ENCODE measurements around the gene ERC2.

ERC2 gene

GRCh38 chr3:56424336-56424735 is 43.9 kb downstream of the ERC2 start:
- DNase-seq = no peak

DNA sequence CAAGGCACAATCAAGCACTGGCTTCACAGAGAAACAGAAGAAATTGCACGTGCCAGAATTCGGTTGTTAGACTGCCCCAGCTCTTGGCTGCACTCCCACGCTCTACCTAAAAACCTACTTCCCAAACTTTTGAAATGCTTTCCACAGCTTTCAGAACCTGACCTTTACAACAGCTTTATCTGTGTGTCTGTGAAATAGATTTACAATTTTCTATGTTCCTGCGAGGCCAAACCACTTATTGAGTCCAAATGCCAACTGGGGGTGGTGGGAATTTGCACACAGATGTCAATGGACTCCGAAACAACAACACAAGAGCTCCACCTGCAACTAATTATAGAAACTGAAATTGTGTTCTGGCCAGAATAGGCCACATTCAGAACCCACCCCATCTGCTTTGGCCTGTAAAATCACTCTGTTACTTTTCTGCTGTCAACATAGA is 44.6 kb downstream of the ERC2 start:
- no peak for DNase-seq

- no peak for DNase-seq
Measured at GRCh38 chr3:56422316-56422715, 46.0 kb downstream of the ERC2 start.

DNA sequence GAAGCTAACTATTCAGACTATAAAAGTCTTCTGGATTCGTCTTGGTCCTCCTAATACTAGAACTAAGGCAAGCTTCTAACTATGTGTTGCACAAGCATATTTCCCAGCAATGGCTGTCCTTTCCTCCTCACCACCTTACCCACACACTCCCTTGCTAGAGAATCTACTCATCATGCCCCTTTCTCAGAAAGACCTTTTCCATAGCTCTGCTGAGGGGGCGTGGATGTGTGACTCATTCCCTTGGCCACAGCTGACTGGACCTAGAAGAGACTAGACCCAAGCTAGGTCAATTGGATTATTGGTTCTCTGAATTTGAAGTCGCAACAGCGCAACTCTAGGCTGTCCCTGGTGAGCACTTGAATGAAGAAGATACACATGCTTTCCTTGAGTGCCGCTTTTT is 47.1 kb downstream of the ERC2 start:
- DNase-seq = no peak

DNA sequence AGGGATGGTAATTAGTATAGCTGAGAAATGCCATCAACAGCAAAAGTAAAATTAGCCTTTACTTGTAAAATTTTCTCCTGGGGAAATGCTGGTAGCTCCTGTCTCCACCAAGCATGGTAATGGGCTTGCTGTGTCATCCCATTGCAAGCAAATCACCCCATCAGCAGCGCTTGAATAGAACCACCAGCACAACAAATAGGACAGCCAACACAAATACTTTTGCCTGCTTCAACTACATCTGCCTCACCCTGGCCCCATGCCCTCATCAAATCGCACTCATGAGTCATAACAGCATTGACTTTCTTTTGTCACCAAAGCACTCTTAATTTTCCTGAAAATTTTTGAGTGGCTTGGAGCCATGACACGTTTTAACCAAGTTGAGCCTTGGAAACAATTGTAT is 52.6 kb downstream of the ERC2 start:
- DNase-seq = no peak

- DNase-seq = no peak
Measured at GRCh38 chr3:56413911-56414310, 54.4 kb downstream of the ERC2 start.

GRCh38 chr3:56411166-56411565 is 57.1 kb downstream of the ERC2 start:
- DNase-seq = no peak

- no peak for DNase-seq
Measured at GRCh38 chr3:56410576-56410975, 57.7 kb downstream of the ERC2 start.

GRCh38 chr3:56409790-56410189 is 58.5 kb downstream of the ERC2 start:
- DNase-seq = no peak

DNA sequence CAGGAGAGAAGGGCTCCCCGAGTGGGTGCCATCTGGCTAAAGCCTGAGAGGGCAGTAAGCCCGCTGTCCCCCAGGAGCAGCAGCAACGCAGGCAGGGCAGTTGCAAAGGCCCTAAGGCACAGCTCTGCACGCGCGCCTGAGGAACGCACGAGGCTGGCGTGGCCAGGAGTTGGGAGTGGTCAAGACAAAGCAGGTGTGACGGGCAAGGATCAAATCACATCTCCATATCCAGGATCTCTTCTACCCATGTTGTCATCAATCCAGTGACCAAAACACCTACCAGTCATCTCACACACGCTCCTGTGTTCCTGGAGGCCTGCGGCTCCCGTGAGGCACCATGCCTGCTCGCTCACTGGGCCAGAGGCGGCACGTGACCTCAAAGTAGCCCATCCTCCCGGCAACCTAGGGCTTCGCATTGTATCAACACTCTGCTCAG is 59.5 kb downstream of the ERC2 start:
- DNase-seq = no peak

DNA sequence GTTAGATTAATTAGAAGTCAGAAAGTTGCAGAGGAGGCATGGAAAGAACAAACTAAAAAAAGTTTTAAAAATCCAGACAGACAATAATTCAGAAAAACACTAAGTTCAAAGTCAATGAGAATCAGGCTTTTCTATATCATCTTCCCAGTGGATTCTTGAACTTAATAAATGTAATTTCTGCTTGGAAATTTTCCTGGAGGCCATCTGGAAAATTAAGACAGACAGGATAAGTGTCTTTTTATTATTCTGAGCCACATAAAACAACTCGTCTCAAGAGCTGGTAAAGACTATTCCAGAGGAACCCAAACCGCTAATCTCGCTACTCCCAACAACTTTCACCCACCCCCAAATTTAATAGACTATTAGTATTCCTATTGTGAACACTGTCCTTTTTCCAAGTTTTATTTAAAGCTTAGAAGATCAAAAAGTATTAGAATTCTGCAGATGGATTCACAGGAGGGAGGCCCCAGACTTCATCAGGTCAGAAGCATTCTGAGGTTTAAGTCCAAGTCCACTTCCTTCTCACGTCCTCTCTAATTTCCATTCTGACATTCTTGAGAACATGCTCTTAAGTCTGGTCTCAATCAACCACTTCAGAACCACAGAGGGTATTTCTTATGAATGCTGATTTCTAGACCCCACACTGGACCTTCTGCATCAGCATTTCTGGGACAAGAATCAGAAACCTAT is 61.3 kb downstream of the ERC2 start:
- no peak for DNase-seq

GRCh38 chr3:56404884-56405283 is 63.4 kb downstream of the ERC2 start:
- DNase-seq = no peak

DNA sequence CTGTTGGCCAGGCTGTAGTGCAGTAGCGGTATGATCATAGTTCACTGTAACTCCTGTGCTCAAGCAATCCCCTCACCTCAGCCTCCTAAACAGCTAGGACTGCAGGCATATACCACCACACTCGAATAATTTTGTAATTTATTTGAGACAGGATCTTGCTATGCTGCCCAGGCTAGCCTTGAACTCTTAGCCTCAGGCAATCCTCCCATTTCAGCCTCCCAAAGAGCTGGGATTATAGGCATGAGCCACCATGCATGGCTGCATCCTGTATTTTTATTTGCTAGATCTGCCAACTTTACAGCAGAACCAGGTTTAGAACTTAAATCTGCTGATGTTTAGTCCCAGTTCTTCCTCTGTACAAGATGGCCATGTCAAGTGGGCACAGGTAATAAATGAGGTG is 69.6 kb downstream of the ERC2 start:
- no peak for DNase-seq

DNA sequence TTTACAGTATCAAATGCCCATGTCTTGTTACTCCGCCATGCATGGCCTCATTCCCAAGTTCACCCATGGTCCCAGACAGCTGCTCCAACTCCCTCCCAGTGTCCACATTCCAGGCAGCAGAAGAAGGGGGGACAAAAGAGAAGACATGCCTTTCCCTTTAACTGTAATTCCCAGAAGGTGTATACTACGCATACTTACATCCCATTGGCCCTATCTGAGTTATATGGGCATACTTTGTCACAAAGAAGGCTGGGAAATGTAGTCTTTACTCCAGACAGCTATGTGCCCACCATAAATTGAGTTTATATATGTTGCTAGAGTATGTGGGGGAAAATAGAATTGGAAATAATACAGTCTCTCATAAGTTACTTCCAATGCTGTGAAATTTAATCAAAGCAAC is 70.5 kb downstream of the ERC2 start:
- no peak for DNase-seq

GRCh38 chr3:56389183-56389830 is 79.0 kb downstream of the ERC2 start:
- no peak for DNase-seq

DNA sequence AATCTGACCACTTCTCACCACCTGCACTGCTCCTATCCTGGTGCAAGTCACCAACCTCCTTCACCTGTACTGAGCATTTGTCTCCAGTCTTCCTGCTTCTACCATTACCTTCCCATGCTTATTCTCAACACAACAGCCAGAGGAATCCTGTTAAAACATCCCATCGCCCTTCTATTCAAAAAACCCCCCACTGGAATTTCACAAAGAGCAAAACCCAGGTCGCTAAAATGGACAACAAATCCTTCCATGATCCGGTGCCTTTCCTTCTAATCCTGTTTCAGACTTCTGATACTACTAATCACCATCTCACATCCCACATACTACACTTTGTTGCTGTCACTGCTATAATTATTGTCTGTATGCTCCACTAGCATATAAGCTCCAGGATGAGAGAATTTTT is 85.2 kb downstream of the ERC2 start:
- no peak for DNase-seq

DNA sequence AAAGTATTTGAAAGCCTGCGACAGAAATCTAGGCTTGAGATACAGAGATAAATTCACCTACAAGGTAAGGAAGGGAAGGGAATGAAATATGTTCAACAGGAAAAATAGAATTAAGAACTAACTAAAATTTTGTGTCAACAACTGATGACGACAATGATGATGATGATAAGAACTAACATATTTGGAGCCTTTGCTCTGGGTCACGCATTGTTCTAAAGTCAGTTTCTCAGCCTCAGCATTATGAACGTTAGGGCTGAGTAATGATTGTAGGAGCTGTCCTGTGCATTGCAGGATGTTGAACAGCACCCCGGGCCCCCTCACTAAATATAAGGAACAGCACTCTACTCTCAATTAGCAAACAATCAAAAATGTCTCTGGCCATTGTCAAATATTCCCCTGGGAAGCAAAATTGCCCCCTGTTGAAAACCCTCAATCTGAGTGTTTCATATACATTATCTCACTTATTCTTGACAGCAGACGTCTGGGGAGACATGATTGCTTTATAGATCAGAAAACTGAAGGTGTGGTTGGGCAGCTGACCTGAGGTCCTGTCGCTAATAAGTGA is 88.5 kb downstream of the ERC2 start:
- no peak for DNase-seq

DNA sequence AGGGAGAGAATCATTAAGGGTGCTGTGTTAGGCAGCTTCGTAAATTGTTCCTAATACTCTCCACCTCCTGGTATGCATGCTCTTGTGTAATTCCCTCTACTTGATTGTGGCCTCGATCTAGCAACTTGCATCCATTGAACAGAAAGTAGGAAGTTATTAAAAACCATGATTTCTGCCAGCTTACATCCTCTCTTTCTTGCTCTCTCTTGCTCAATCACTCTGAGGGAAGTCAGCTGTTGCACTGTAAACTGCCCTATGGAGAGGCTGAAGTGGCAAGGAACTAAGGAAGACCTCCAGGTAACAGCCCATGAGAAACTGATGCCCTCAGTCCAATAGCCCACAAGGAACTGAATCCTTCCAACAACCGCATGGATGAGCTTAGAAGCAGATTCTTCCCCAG is 92.6 kb downstream of the ERC2 start:
- DNase-seq = no peak

GRCh38 chr3:56373386-56373785 is 94.9 kb downstream of the ERC2 start:
- no peak for DNase-seq

DNA sequence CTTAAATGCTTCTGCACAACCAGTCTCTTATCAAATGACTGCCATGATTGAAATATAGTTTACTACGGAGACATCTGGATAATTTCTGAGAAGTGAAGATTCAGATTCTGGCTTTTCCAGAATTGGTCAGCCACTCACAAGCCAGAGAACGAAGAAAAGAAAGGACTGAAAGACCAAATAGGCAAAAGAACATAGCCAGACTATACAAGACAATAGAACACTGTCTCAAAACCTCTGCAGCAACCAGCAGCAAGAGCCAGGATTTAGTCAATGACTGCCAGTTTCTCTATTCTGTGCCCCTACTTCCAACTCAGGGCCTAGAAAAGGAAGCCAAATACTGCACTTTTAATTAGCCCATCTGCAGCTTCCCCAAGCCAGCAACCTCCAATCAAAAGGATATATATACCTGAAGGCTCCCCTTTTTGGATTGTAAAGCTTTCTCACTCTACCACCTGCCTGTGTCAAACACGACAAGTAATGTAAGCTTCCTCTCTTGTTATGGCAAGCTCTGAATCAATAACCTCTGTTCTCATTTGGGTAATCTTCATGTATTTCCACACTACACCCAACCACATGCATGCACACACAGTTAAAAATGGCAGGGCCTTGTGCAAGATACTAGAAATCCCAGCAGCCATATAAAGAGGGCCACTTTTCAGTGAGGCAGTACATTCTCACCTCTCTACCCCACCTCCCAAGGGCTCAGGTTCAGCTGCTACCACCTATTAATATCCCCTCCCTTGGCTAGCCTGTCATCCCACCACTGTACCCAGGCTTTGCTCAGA is 97.1 kb downstream of the ERC2 start:
- DNase-seq = no peak

DNA sequence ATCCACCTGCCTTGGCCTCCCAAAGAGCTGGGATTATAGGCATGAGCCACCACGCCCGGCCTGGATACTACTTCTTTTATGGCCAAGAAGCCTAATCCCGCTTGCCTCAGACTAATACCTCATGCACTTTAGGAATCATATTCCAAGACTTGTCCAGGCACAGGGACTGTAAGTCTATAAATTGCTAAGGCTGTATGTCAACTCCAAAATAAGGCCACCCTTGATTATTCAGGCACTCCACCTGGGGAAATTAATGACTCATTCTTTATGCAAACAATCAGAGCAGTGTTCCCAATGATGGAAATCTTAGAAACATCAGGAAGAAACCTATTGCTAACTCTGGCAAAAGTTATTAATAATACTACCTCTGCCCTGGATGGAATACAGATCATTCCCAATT is 98.4 kb downstream of the ERC2 start:
- no peak for DNase-seq

GRCh38 chr3:56368846-56369245 is 99.4 kb downstream of the ERC2 start:
- no peak for DNase-seq

DNA sequence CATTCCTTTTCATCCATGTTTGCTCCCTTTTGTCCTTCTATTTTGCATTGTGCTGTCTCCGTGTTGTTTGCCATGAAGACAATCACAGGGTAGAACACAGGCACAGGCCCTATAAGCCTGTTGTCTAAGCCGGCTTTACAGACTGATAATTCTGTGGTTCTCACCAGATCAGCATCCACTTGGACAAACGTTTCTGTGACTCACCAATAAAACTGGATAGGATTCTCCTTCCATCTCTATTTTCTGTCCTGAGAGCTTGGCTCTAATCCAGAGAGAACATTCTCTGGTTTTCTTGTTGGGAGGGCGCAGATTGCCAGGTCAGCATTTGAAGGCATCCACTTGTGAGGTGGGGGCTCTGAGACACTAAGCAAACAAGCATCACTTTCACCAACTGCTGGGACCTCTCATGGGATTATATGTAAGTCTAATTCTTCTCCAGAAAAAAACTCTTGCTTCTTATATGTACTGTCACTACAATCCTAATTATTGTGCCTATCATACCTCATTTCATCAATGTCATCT is 101.6 kb downstream of the ERC2 start:
- no peak for DNase-seq
